GM18909 (cell line): ENCODE data around the gene IFRD1.

Experiments
- ATAC-seq: cut with Tn5 transposase; IDR thresholded peaks from one replicate; pipeline ENCODE4 v1.9.1; 2021; ENCODE audit warnings: mild to moderate bottlenecking; ENCODE audit not compliant: unreplicated experiment, poor library complexity

Gene IFRD1

DNA sequence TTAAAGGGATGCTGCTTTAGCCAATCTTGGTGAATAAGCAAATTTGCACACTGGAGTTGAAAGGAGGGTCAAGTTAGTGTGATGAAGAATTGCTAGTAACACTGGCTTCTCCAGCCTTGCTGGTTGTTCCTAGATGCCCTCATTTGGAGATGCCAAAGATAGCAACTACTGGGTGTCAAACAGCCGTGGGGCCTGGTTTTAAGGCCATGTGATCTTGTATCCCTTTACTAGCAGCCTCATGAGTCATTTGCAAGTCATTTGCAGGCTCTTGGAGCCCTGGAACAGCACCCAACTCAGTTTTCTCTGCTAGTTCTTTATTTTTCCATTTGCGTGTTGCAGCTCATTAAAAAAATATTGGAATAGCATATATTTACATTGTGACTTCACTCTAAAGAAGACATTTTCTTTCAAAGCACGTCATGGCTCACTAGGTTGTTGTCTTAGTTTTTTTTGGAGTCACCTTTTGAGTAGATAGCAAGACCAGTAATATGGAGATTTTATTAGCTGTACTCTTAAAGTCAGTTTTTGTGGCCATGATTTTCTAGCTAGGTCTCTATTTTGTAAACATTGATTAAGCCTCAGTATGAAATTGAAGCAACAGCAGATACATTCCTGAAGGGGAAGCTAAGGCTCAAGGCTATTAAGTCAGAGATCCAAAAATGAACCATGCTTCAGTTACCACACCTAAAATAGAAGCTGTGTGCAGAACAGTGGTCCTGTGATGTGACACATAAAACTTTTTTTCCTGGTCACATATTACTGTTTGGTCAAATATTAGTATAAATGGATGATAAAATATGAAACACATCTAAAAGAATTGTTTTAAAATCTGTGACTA lies 31.8 kb downstream of the IFRD1 start:
- ATAC-seq: no peak

DNA sequence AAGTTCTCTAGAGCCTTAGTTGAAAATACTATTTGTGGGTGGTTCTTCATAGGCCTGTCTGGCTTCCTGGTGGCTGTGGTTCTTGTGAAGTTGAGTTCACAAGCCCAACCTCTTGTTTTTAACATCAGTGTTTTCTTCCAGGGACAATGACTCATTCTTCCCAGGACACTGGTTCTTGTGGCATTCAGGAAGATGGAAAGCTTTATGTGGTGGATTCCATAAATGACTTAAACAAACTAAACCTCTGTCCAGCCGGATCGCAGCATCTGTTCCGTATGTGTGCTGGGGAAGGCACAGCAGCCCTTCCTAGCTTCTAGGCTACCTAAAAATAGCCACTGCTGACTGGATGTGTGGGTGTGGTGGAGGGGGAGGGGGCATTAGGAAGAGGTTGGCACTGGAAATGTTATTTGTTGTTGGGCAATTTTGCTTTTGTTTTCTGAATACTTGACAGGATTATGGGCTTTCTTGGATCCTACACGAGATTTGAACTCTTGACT lies 34.5 kb downstream of the IFRD1 start:
- no peak for ATAC-seq

DNA sequence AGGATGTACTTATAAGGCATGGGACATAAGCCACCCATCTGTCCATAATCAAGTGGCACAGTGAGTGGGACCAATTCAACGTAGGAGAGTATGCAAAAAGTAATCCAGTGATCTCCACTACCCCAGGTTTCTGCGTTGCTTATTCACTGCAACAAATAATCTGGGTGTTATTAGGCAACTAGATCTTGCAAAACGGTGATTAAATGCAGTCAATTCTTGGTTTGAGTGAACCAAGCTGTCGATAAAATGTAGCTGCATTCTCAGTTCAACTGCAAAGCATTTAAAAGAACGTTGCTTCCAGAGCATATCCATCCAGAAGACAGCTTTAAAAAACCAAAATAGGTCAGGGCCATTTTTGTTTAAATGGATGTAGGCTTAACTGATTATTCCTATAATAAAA lies 35.5 kb downstream of the IFRD1 start:
- ATAC-seq: no peak

DNA sequence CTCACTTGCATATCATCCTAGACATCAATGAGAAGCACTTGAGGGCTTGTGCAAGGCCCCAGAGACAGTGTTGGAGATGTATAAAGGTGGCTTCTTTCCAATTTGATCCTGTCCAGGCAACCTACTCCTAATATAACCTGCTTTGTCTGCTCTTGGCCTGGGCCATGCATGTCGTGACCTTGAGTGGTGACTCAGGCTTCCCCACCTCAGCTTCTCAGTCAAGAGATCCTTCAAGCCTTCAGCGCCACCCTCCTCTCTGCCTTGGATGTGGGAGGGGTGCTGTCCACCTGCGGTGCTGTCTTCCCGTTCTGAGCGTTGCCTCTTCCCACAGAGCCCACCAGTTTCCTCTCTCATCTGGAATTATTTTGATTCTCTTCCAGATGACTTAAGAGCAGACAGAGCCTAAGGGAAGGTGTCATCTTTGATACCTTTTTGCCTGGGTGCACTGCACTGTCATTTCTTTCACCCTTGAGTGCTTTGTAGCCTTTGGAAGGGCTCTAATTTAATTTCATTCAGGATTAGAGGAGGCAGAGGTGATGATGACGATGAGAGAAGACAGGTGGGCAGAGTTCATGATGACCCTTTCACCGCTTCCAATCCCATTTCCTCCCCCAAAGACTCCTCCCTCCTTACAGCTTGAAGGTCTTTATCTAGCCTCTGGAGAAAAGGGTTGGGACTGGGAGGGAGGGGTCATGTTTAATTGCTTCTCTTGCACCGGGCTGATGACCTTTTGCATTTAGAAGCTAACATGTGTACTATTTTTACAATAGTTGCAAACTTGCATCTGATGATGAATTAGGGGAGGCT lies 37.4 kb downstream of the IFRD1 start:
- ATAC-seq: no peak

DNA sequence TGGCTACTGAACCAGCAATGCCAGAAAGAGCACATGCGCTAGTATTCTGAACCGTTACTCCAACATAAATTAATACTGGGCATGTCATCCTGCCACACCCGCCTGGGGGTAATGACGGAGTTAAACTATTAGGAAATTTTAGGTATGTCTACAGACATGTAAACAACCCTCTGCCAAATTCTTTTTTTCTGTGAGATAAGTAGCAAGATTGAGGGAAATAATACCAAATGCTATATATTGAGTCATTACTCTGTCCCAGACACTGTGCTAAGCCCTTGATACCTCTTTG lies 37.9 kb downstream of the IFRD1 start:
- no peak for ATAC-seq

DNA sequence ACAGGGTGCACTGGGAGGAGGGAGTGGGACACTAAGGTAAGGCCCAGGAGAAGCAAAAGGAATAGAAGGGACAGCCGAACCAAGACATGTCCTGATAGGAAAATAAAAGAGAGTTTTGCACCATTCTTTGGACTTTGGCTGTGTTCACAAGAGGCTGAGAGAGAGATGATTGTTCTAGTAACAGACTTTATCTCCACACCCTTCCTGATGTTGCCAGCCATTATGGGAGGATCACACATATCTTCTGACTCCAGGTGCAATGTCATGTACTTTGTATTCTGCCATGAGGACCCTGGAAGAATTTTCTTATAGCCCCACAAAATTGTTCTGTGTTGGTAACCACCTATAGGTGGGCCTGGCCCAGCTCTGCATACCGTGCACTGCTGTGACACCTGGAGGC lies 41.9 kb downstream of the IFRD1 start:
- ATAC-seq: no peak

DNA sequence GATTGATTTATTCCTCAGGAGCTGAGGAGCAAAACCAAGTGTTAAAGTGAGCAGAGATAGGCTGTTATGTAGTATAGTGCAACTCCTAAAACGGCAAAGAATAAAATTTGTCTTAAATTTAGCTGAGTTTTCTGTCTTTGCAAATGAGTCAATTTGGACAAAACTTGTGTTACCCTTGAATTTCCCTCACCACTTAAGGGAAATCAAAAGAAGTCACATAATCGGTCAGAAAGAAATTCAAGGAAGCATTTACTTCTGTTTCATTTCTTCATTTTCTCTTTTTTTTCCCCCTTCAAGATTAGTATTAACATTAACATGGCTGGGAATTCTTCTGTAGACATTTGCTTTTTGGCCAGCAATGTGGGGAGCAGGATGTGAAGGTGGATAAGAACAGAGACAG lies 44.4 kb downstream of the IFRD1 start:
- ATAC-seq: no peak

DNA sequence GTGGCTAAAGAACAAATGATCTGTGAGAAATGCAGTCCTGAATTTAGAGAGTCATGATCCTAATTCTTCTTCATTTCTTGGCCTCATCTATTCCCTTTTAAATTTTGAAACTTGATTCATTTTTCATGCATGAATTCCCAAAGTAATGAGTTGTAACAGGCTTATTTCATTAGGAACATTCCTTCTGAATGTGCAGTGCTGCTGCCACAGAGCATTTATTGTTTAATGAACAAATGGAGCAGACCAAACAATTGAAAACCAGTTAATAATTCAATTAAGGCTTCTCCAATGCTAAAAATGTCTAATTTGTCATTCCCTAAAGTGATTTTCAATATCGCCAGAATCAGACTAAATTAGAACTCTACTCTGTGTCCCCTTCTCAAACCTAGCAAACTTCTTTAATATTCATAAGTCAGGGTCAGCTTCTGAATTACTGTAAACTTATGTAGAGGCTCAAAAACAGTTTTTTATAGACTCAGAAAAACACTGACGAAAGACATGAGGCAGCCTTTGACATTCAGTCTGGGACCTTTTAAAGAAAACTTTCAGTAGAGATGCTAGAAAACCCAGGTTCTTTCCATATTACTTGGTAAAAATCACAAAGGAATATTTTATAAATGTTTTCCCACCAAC lies 45.0 kb downstream of the IFRD1 start:
- no peak for ATAC-seq

DNA sequence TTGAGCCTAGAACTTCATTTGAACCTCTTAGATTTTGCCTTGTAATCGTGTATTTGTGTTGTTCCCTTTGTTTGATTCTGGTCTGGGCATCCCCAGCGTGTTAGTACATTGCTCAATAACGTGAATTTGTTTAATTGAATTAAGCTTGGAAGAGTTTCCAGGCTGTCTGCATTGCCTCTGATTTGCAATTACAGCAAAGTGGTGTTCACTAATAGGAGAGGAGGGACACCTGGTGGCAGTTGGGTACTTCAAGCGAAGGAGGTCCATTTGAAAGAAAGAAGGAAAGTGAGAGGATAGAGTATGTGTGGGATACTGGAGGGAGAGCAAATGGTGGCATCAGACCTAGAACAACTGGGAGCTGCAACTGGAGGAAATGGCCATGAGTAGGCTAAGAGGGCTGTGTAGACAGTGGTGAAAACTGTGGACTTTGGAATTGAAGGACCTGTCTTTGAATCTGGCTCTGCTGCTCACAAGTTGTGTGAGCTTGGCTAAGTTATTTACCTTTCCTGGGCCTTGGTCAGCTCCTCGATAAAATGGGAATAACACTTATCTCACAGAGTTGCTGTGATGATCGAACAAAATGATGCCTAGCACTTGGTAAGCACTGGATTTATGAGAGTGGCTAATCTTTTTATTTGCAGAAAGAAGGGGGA lies 45.7 kb downstream of the IFRD1 start:
- ATAC-seq: peak; percentile 63

DNA sequence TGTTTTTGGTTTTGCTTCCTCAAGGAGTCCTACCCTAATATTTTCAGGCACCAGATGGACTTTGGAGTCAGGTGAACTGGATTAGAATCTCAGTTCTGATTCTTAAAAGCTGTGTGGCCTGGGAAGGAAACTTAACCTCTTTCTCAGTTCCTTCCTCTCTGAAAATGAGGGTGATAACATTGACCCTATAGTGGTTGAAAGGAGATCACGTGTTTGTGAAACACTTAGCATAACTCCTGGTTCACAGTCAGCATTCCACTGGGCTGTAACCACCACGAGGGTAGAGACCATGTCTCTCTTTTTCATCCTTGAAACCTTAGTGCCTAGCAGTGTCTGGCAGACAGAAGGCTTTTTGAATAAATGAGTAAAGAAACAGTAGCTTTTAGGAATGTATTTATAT lies 47.2 kb downstream of the IFRD1 start:
- peak; percentile 76 for ATAC-seq

DNA sequence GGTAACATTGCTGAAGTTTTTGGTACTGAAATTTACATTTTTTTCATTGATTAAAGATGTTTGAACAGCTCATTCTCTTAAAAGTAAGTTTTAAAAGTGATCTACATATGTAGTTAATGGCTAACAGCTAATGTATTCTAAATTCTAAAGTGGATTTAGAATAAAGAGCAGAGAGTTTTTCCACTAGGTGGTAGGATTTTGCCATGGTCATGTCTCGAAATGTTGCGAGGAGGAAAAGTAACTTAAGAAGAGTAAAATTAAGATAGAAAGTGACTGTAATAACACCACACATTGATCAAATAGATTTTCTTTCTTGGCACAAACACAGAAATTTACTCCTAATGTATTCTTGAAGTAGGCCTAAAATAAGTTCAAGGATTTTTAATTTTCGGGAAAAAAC lies 50.4 kb downstream of the IFRD1 start:
- no peak for ATAC-seq

DNA sequence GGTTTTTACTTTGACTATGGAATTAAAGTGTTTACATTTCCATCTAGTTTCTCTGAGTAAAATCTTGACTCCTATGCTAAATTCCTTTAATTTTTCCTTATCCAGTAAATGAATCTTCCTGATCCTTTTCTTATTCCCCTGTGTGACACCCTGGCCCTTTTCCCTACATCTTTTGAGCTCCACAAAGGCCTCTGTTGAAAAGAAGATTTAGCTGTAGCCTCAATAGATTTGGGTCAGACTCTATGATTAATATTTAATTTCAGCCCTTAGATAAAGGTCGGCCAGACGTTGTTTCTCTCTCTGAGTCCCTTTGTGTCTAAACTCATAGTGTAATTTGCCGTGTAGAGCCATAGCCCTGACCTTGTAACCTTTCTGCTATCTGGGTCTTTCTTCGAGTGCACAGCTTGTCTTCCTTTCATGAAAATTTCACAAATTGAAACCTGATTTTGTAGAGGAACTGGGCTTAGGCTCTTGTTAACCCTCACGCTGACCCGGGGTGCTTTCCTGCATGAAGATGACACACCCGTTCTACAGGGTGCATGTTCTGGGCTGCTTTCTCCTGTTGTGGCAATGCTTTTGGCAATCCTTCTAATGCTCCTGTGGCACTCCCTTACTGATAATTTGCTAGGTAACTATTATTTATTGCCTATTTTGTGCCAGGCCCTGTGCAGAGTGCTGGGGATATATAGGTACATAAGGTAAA lies 51.7 kb downstream of the IFRD1 start:
- no peak for ATAC-seq

DNA sequence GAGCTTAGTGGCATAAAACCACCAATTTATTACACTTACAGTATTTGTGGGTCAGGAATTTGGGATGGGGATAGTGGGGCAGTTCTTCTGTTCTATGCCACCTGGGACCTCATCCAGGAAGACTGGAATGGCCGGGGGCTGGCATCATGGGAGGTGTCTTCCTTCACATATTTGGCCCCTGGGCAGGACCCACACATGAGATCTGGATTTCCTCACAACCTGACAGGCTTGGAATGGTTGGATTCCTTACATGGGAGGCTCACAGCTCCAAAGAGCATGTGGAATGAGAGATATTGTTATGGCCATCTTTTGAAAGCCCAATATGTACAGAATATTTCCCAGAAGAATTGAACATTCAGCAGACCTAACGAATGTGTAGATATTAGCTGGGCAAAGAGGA lies 52.4 kb downstream of the IFRD1 start:
- ATAC-seq: no peak

DNA sequence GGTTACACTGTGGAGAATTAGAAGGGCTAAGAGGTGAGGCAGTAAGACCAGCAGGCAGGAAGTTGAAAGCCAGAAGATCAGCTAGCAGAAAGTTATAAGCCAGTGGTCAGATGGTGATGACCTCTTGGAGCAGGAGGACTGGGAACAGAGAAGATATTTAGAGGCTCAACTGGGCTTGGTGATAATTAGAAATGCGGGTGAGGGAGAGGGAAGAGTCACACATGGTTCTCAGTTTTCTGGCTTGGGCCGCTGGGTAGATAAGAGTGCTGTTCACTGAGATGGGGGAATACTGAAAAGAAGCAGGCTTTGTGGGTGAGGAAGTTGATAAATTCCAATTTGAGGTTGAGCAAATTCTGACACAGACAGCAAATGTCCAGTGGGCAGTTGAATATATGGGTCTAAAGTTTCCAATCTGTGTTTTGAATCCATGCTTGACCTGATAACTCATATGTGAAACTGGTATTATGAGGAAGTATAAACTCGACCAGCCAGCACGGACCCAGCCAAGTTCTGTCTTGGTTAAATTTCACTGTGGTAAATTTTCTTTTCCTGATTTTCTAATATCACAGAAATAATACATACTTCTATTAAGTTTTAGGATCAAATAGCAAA lies 53.2 kb downstream of the IFRD1 start:
- ATAC-seq: no peak

DNA sequence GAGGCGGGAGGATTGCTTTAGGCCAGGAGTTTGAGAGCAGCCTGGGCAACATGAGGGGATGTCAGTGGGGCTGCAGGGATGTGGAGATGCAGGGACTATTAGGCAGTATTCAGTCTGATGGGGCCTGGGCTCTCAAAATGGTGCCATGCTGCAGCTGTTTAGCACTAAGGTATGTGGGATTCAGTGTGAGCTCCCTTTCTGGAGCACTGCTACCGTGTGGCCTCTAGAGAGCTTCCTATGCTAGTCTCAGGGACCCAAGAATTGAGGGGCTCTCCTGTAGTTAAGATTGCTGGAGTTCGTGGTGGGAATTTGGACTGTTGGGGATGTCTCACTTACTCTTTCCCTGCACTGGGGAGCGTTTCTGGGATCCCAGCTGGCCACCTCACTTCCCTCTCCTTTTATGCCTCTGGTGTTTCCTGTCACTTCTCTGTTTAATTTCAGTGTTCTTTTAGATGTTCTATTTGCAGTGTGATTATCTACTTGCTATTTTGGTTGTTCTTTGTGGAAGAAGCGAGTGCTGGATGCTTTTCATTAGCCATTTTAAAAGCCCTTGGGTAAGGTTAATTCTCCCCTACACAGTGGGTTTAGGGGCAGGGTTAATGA lies 53.9 kb downstream of the IFRD1 start:
- ATAC-seq: no peak

DNA sequence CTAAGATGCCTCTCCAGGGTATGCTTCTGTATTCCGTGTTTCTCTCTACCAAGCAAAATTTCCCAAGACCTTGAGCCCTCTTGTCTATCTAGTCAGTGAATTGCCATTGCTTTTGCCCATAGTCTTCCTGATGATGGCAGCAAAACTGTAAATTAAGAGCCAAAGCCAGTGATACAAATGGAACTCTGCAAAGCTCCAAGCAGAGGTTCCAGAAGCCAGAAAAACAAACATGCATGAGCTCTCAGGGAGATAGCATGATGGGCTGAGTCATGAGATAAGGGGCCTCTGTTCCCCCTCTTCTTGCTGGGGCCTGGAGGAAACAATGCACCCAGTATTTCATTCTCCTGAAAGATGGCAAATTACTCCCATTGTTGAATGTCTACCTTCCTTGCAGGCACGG lies 55.2 kb downstream of the IFRD1 start:
- ATAC-seq: no peak

DNA sequence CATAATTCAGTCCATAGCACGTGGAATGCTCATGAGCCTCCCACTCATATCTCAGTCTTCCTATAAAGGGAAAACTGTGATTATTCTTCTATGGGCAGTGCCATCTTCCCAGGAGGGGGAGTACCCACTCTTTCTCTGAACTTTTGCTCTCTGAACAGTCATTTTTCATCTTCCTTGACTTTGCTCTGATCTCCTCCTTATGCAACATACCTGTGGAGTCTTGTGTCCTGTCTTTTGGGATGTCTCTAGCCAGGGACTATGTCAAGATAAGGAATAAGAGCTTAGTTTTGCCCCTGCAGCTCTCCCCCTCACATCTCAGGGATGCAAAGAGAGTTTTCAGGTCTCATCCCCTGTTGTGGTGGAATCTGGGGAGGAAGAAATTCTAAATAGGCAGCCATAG lies 58.1 kb downstream of the IFRD1 start:
- ATAC-seq: no peak

DNA sequence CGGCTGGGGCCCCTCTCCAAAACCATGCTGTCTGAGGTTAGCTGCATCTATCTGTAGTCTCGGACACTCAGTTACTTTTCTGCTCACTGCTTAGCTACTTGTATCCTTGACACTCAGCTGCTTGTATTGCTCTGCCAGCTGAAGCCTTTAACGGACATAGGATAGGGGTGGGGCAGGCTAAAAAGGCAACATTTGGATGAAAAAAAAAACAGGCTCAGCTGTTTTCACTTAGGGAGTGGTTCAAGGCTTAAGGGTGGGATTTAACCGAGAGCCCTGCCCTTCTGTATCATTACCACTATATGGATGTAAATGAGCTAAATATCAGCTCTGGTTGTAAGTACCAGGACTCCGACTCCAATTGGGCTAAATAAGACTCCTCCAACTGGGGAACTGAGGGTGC lies 59.1 kb downstream of the IFRD1 start:
- ATAC-seq: no peak

DNA sequence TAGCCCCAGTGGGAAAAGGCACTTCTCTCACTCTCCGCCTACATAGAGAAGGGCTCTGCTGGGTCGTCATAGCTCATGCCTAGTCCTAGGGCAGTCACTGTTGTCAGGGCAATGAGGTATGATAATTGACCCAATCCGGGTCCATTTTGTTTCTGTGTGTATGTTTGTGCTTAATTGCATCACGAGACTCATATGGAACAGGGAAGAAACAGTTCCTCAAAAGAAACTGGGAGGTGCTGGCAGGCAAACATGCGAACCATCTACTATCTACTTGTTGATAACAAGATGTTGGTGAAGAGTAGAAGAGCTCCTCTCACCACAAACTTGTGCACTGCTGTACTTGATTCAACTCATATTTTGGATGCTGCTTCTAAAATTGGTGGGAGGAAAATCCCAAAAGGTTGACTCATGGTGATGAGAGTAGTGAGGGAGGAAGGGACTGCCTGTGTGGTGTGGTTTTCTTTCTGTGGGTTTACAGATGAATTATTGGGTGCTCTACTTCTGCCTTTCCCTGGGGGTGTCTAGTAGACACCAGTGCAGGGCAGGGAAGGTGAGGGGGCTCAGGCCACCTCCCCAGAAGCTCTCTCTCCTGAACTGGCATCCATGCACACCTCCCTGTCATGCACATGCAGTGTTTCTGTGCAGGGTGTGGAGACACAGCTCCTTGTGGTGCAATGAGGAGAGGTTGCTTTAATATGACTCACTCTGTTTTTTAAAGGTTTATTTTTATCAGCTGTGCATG lies 59.9 kb downstream of the IFRD1 start:
- peak; percentile 37 for ATAC-seq
